ENCODE results near the gene SERPINA3.

- TF ChIP-seq EZH2 (IDR thresholded peaks at IDR 0.05; ENCODE audit: low read length, missing control alignments), result no peak
- no peak for TF ChIP-seq CTCF (conservative IDR thresholded peaks at IDR 0.05 in 1 of 2, IDR thresholded peaks at IDR 0.05 in 1 of 2; ENCODE audit: low read depth in 1 of 2, low read length in 2 of 2)
These were observed 41.1 kb downstream of the SERPINA3 start for GRCh38 chr14:94653321-94653720.
